Measurements from ENCODE around the gene HEATR9. TPM values are rescaled to one million over a fixed set of nuclear protein-coding genes. Genes with fewer than 3 reads are reported as not detected.

The HEATR9 gene
- total RNA-seq, 1 donor from 2014 or later, result not detected

GRCh38 chr17:35843698-35844097, 25.0 kb downstream of the HEATR9 start:
- no peak for DNase-seq (ENCODE audit: low spot score in 2 of 2)
- TF ChIP-seq CTCF (IDR thresholded peaks at IDR 0.05), result no peak
- peaks cover 84 to 94% of the 10 kb centered on the region in 2 donors for H3K36me3 ChIP-seq
- H3K9me3 ChIP-seq, result no peaks in the 10 kb centered on the region
- intact Hi-C loops (cut with DNase I), result no loop called here
- no peak overlapping the region for H3K4me3 ChIP-seq
- H3K27me3 ChIP-seq, result no peaks in the 10 kb centered on the region
- no peak overlapping the region for H3K27ac ChIP-seq
- no peaks in the 10 kb centered on the region for H3K4me1 ChIP-seq

GRCh38 chr17:35842239-35842638, 26.5 kb downstream of the HEATR9 start:
- Histone ChIP-seq H3K27me3 (no peaks in the 10 kb centered on the region), H3K4me3 (no peak overlapping the region), H3K36me3 (peaks cover 87 to 97% of the 10 kb centered on the region in 2 donors), H3K27ac (no peak overlapping the region), H3K9me3 (no peaks in the 10 kb centered on the region), H3K4me1 (no peaks in the 10 kb centered on the region)
- TF ChIP-seq CTCF (IDR thresholded peaks at IDR 0.05), result no peak
- intact Hi-C loops (cut with DNase I), result no loop called here
- DNase-seq (ENCODE audit: low spot score in 2 of 2), result no peak

- H3K27ac ChIP-seq, result no peak overlapping the region
- TF ChIP-seq CTCF (IDR thresholded peaks at IDR 0.05), result no peak
- H3K4me3 ChIP-seq, result no peak overlapping the region
- intact Hi-C loops (cut with DNase I), result no loop called here
- no peaks in the 10 kb centered on the region for H3K27me3 ChIP-seq
- no peaks in the 10 kb centered on the region for H3K9me3 ChIP-seq
- no peak for DNase-seq (ENCODE audit: low spot score in 2 of 2)
- H3K4me1 ChIP-seq, result no peaks in the 10 kb centered on the region
- H3K36me3 ChIP-seq, result peaks cover 87 to 98% of the 10 kb centered on the region in 2 donors
These were observed 27.2 kb downstream of the HEATR9 start for GRCh38 chr17:35841505-35841904.

- intact Hi-C loops (cut with DNase I), result no loop called here
- H3K27me3 ChIP-seq, result no peaks in the 10 kb centered on the region
- H3K27ac ChIP-seq, result no peak overlapping the region
- H3K9me3 ChIP-seq, result no peaks in the 10 kb centered on the region
- no peak for DNase-seq (ENCODE audit: low spot score in 2 of 2)
- H3K4me3 ChIP-seq, result no peak overlapping the region
- H3K4me1 ChIP-seq, result no peaks in the 10 kb centered on the region
- no peak for TF ChIP-seq CTCF (IDR thresholded peaks at IDR 0.05)
- H3K36me3 ChIP-seq, result peaks cover 89 to 98% of the 10 kb centered on the region in 2 donors
These were observed 27.6 kb downstream of the HEATR9 start for GRCh38 chr17:35841101-35841500.

- Histone ChIP-seq H3K27ac (no peak overlapping the region), H3K9me3 (no peaks in the 10 kb centered on the region), H3K4me3 (no peak overlapping the region), H3K36me3 (peaks cover 56 to 82% of the 10 kb centered on the region in 2 donors), H3K4me1 (no peaks in the 10 kb centered on the region), H3K27me3 (no peaks in the 10 kb centered on the region)
- no peak for DNase-seq (ENCODE audit: low spot score in 2 of 2)
- intact Hi-C loops (cut with DNase I), result no loop called here
- TF ChIP-seq CTCF (IDR thresholded peaks at IDR 0.05), result no peak
These were observed 43.5 kb downstream of the HEATR9 start for GRCh38 chr17:35825206-35825605.

- Histone ChIP-seq H3K36me3 (peaks cover 40 to 79% of the 10 kb centered on the region in 2 donors), H3K9me3 (no peaks in the 10 kb centered on the region), H3K27ac (no peak overlapping the region), H3K4me3 (no peak overlapping the region), H3K4me1 (peaks cover 0 to 2% of the 10 kb centered on the region in 2 donors), H3K27me3 (no peaks in the 10 kb centered on the region)
- intact Hi-C loops (cut with DNase I), result no loop called here
- TF ChIP-seq CTCF (IDR thresholded peaks at IDR 0.05), result no peak
- no peak for DNase-seq (ENCODE audit: low spot score in 2 of 2)
These were observed 47.4 kb downstream of the HEATR9 start for GRCh38 chr17:35821308-35821707.
